Adrenal gland (tissue), 5 donors: ENCODE measurements around the gene GOLGA6A.
A peak's percentile ranks its signal among the peaks of the same experiment; 100 is the strongest.

Experiments used
- POLR2A ChIP-seq, 2 donors: fragments of 450-650 bp; IDR thresholded peaks; one replicate each; pipeline ENCODE4 v1.6.1; 2017; ENCODE audit warnings: antibody characterized with exemption in 2 of 2, mild to moderate bottlenecking in 2 of 2, moderate library complexity in 1 of 2
- TF ChIP-seq, protein P1 (sequence below), 6 experiments: fragments of 450-650 bp in 4 of 6; fragments of 200-600 bp in 2 of 6; sonication (generic) in 1 of 6; IDR thresholded peaks; 1 replicate in 5 of 6; 2 replicates in 1 of 6; pipeline versions ENCODE4 v1.5.1 to v1.8.0; 2016 to 2021; ENCODE audit warnings: antibody characterized with exemption in 6 of 6, mild to moderate bottlenecking in 2 of 6, moderate library complexity in 1 of 6
- donor health status: DM: no; HTN: no; CAD: no.

DNA sequence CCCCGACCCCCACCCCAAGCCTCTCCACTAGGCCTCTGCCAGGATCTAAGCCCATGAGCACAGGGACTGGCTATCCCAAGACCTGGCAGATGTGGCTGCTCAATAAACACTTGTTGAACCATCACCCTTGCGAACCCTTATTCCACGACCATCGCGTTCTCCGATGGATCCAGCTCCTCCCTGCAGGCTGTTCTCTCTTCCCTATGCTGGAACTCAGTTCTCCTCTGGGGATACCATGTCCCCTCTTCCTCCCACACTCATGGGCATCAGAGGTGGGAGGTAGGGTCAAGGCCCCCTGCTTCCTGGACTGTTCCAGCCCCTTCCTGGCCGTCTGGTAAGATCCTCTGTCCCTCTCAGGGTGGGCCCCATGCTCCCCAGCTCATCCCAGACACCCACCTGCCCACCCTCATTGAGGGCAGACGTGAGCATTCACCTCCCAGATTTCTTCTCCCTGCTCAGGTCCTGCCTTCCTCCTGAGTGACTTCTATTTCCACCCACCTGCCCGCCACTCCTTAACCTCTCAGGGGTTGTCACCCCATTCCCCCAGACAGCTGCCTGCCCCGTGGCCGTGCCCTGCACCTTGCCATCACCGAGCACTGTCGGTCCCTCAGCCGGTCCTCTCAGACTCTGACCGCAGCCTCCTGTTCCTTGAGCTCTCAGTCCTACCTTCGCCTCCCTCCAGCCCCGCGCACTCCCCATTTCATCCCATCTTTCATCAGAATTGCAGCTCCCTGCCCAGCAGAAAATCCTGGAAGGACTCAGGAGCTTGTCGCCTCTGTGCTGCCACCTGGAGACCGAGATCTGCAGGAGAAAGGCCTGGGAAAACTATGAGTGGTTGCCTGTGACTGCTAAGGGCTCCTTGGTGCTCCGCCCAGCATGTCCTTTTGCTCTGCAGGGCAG, 45.8 kb downstream of the GOLGA6A start:
- TF ChIP-seq, protein P1, sequence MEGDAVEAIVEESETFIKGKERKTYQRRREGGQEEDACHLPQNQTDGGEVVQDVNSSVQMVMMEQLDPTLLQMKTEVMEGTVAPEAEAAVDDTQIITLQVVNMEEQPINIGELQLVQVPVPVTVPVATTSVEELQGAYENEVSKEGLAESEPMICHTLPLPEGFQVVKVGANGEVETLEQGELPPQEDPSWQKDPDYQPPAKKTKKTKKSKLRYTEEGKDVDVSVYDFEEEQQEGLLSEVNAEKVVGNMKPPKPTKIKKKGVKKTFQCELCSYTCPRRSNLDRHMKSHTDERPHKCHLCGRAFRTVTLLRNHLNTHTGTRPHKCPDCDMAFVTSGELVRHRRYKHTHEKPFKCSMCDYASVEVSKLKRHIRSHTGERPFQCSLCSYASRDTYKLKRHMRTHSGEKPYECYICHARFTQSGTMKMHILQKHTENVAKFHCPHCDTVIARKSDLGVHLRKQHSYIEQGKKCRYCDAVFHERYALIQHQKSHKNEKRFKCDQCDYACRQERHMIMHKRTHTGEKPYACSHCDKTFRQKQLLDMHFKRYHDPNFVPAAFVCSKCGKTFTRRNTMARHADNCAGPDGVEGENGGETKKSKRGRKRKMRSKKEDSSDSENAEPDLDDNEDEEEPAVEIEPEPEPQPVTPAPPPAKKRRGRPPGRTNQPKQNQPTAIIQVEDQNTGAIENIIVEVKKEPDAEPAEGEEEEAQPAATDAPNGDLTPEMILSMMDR (IDR thresholded peaks at IDR 0.05) = peak; percentile 32 to 64 (median 51)
- no peak for TF ChIP-seq POLR2A (IDR thresholded peaks at IDR 0.05)
